Spinal cord (tissue), 10 donors: ENCODE results near the gene TSHZ2. TPM values are rescaled to one million over a fixed set of nuclear protein-coding genes. Genes with fewer than 3 reads are reported as not detected.

ENCODE experiments used
- DNase-seq, 6 donors: peaks; one replicate each; pipeline versions ENCODE4 v3.0.0 to v3.0.0-alpha.2; 2013 to 2015; ENCODE audit warnings: low spot score in 6 of 6, low read depth in 4 of 6
- H3K27ac ChIP-seq: one replicate; pipeline ENCODE4 v1.5.1; 2013; ENCODE audit warnings: low read depth, low read length, control low read depth
- H3K27me3 ChIP-seq: one replicate; pipeline ENCODE4 v1.6.1; 2013; ENCODE audit warnings: low read length; ENCODE audit not compliant: control insufficient read depth, insufficient read depth
- H3K36me3 ChIP-seq: one replicate; pipeline ENCODE4 v1.6.1; 2013; ENCODE audit warnings: low read length; ENCODE audit not compliant: control insufficient read depth, insufficient read depth
- H3K4me1 ChIP-seq: one replicate; pipeline ENCODE4 v1.6.1; 2013; ENCODE audit warnings: low read length; ENCODE audit not compliant: control insufficient read depth, insufficient read depth
- H3K4me3 ChIP-seq: one replicate; pipeline ENCODE4 v1.5.1; 2013; ENCODE audit warnings: low read depth, low read length, control low read depth
- H3K9me3 ChIP-seq: one replicate; pipeline ENCODE4 v1.6.1; 2013; ENCODE audit warnings: low read length; ENCODE audit not compliant: control insufficient read depth, insufficient read depth
- WGBS: methylation state at CpG from one replicate; pipeline ENCODE4 v1.1.5; 2013; ENCODE audit warnings: missing lambda C conversion rate; ENCODE audit not compliant: insufficient coverage; 5-methylcytosine and 5-hydroxymethylcytosine counted together
- polyA plus RNA-seq, 2 donors: library from polyadenylated mRNA; unstranded; fragments of 120-200 nt; gene quantifications; one replicate each; pipeline ENCODE4 v1.2.1, GENCODE V29; 2013; ENCODE audit not compliant: insufficient read length in 2 of 2
- total RNA-seq, 2 donors: library from RNA; depleted of rRNA in 1 of 2; stranded (reverse); fragments of 120-200 nt in 1 of 2; fragments of >200 nt in 1 of 2; gene quantifications; one replicate each; pipeline versions ENCODE4 v1.2.3 to v1.2.4, GENCODE V29; 2013 to 2014
- donor health status: healthy.

TSHZ2 gene
- total and polyA plus RNA-seq, 4 donors, result 11.8 to 33.0 (median 25.7) TPM

DNA sequence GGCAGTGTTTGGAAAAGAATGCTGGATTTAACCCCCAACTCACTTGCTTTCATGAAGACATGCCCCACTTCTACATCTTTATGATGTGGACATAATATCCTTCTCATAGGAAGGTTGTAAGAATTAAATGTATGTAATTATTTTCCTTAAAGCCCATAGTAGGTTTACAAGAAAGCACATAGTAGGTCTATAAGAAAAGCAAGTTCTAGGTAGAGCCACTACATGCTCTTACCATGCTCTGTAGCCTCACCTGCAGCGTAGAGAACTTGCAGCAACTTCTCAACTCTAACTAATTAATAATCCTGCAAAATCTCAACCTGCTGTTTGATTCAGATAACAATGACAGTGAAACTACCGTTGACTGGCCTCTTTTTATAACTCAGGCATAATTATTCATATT, 288.4 kb downstream of the TSHZ2 start:
- no peaks in the 10 kb centered on the region for H3K27me3 ChIP-seq
- peaks cover 3% of the 10 kb centered on the region for H3K36me3 ChIP-seq
- whole genome bisulfite sequencing, result 100% methylated on average over 1 of the region's 2 CpGs
- no peak overlapping the region for H3K27ac ChIP-seq
- peaks cover 10% of the 10 kb centered on the region for H3K4me1 ChIP-seq
- H3K9me3 ChIP-seq, result no peaks in the 10 kb centered on the region
- H3K4me3 ChIP-seq, result no peak overlapping the region
- DNase-seq, result no peak

DNA sequence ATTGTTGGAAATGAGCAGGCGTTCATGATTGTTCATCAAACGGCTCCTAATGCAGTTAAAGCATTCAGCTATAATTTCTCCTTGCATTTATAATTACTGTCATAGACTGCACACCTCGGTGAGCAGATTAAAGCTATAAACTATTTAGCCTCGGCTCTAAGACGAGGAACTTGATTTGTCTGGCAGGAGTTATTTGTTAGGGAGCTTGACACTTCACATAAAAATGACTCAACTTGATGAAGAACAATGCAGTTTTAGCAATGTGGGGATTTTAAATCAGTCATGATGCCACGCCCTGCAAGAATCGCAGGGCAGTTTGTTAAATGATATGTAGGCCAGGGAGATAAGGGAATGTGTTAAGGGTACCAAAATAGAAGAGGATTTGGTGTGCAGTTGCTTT, 290.2 kb downstream of the TSHZ2 start:
- no peaks in the 10 kb centered on the region for H3K27me3 ChIP-seq
- 68% methylated on average over 4 of the region's 7 CpGs for WGBS
- H3K4me1 ChIP-seq, result peaks cover 10% of the 10 kb centered on the region
- no peak overlapping the region for H3K4me3 ChIP-seq
- H3K36me3 ChIP-seq, result no peaks in the 10 kb centered on the region
- no peaks in the 10 kb centered on the region for H3K9me3 ChIP-seq
- peak in 1 of 6 donors; percentile 73 for DNase-seq
- H3K27ac ChIP-seq, result no peak overlapping the region

DNA sequence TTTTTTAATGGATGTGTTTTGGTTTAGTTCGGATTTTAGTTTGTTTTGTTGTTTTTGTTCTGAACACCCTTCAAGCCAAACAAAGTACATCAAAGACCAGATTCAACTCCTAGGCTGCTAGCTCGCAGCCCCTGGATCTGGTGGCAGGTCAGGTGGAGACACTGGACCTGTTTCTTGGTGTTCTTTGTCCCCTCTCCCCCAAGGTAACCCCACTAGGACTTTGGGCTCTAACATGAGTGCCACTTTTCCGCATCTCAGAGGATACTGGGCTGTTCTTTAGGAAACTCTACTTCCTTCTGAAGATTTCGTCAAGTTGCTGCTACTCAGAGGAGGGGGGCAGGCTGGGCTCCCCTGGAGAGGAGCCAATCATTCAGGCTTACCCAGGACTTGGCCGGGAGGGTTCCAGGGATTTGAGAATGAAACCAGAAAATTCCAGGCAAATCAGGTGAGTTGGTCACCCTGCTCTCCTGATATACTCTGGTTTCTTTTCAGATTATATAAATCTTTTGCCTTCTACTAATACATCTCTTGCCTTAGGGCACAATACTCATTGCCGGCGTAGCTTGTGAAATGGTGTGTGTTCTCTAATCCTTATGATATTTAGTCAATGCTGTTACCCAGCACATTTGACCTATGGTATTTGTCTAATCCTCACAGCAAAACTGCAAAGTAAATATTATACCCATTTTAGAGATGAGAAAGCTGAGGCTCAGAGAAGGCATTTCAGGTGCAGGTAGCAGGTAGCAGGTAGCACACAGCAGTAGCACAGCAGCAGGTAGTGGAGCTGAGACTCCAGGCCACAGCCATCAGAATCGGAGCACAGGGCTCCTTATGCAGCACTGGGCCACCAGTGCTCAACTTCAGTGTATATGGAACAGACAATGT, 291.6 kb downstream of the TSHZ2 start:
- Histone ChIP-seq H3K9me3 (no peaks in the 10 kb centered on the region), H3K4me3 (no peak overlapping the region), H3K36me3 (no peaks in the 10 kb centered on the region), H3K27me3 (no peaks in the 10 kb centered on the region), H3K27ac (no peak overlapping the region), H3K4me1 (peaks cover 10% of the 10 kb centered on the region)
- DNase-seq, result no peak
- 71% methylated on average over 5 of the region's 8 CpGs for WGBS

DNA sequence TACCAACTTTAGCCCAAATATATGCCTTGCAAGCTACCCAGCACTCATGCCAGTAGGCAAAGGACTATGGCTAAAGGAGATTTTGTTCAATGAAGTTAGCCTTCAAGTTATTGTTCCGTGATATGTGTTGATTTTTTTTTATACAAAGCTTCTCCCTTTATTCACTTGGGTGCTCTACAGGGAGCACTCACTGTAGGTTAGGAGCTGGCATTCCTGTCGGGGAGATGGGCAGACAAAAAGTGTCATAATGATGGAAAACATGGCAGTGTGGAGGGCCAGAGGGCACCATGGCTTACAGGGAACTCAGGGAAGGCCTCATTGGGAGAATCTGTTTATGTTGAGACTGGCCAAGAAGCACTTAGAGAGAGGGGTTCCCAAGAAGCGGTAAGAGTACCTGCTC, 292.4 kb downstream of the TSHZ2 start:
- no peaks in the 10 kb centered on the region for H3K9me3 ChIP-seq
- DNase-seq, result no peak
- 64% methylated on average over 1 of the region's 3 CpGs for WGBS
- H3K27me3 ChIP-seq, result no peaks in the 10 kb centered on the region
- peaks cover 10% of the 10 kb centered on the region for H3K4me1 ChIP-seq
- no peaks in the 10 kb centered on the region for H3K36me3 ChIP-seq
- no peak overlapping the region for H3K4me3 ChIP-seq
- no peak overlapping the region for H3K27ac ChIP-seq

DNA sequence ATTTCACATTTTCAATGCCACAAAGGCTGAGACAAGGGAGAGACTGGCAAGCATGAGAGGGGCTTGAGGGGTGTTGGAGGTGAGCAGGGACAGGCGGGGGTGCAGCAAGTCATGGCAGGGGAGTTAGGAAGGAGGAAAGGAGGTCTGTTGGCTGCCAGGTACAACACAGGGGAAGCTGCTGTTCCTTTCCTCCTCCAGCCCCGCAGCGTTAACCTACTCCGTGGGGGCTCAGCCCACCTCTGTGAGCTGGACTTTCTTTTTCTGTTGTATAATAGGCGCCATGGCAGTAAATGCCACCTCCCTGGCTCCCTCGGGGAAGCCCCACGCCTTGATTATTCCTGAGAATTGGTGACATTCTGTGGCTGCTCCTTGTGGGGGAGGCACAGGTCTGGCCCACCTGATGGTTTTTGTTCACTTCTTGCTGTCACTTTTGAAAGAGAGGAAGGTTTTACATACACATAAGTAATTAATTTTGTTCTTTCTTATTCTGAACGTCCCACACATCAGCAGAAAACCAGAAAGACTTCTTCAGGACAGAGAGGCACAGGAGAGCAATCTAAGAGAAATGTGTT, 293.2 kb downstream of the TSHZ2 start:
- Histone ChIP-seq H3K4me1 (peaks cover 10% of the 10 kb centered on the region), H3K27me3 (no peaks in the 10 kb centered on the region), H3K4me3 (no peak overlapping the region), H3K27ac (no peak overlapping the region), H3K36me3 (no peaks in the 10 kb centered on the region), H3K9me3 (no peaks in the 10 kb centered on the region)
- no peak for DNase-seq
- WGBS, result 61% methylated on average over 3 of the region's 8 CpGs

DNA sequence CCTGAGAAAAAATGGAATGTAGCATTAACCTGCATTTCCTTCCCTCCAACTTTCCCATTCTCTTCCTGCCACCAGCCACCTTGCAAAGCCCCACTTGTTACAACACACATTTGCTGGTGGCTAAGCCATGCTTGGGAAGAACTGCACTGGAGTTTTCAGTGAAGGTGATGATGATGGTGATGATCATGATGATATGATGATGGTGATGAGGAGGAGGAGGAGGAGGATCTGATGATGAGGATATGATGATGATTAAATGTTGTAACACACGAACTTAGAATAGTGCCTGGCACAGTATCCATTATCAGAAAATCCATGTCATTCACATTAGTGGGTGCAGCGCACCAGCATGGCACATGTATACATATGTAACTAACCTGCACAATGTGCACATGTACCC, 297.2 kb downstream of the TSHZ2 start:
- WGBS, result no CpG with 5 or more reads among the region's 2 CpGs
- no peaks in the 10 kb centered on the region for H3K27me3 ChIP-seq
- peaks cover 2% of the 10 kb centered on the region for H3K36me3 ChIP-seq
- H3K4me3 ChIP-seq, result no peak overlapping the region
- H3K9me3 ChIP-seq, result no peaks in the 10 kb centered on the region
- no peak overlapping the region for H3K27ac ChIP-seq
- no peak for DNase-seq
- H3K4me1 ChIP-seq, result peaks cover 10% of the 10 kb centered on the region

DNA sequence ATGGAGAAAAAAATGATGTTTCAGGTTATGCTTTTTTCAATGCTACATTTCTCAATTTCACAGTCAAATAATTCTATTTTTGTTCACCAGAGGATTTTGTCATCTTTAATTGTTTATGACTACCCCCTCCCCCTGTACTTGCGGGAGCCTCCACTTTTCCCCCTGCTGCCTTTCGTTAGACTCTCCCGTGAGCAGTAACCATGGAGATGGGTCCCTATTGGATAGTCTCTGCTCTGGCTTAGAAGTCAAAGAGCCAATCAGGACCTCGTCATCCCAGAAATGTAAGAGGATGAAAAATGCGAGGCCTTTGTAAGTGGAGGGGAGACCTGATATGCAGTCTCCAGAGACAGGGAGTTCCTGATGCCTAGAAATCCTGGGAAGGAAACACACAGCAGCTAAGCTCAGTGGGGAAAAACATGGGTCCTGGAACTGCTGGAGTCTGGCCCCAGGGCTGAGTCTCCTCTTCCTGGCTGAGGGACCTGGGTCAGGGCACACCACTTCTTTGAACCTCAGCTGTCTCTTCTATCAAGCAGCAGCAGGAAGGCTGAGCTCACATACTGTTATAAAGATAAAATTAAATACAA, 298.7 kb downstream of the TSHZ2 start:
- no peak overlapping the region for H3K27ac ChIP-seq
- H3K9me3 ChIP-seq, result no peaks in the 10 kb centered on the region
- DNase-seq, result peak in 3 of 6 donors; percentile 29 to 88 (median 42)
- peaks cover 2% of the 10 kb centered on the region for H3K36me3 ChIP-seq
- H3K4me1 ChIP-seq, result no peaks in the 10 kb centered on the region
- WGBS, result 61% methylated on average over 3 of the region's 5 CpGs
- no peaks in the 10 kb centered on the region for H3K27me3 ChIP-seq
- H3K4me3 ChIP-seq, result no peak overlapping the region

DNA sequence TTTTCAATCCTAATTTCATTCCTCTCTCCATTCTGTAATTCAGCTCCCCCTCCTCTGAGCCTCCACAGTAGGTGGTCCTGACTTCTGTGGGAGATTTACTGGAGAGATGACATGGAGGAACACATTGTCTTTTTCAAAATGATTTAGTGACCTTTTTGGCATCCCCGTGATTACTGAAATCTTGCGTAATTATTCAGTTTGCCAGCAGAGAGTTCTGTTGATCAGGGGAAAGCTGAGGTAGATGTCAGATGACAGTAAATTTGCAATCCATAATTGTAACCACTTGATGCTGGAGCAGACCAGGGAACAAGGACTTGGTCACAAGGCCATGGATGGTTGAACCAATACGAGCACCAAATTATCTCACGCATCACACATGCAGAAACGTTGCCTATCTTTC, 302.2 kb downstream of the TSHZ2 start:
- H3K27me3 ChIP-seq, result no peaks in the 10 kb centered on the region
- no peak overlapping the region for H3K27ac ChIP-seq
- no peak for DNase-seq
- no peak overlapping the region for H3K4me3 ChIP-seq
- H3K36me3 ChIP-seq, result peaks cover 2% of the 10 kb centered on the region
- no peaks in the 10 kb centered on the region for H3K9me3 ChIP-seq
- WGBS, result 89% methylated on average over 3 of the region's 5 CpGs
- no peaks in the 10 kb centered on the region for H3K4me1 ChIP-seq

DNA sequence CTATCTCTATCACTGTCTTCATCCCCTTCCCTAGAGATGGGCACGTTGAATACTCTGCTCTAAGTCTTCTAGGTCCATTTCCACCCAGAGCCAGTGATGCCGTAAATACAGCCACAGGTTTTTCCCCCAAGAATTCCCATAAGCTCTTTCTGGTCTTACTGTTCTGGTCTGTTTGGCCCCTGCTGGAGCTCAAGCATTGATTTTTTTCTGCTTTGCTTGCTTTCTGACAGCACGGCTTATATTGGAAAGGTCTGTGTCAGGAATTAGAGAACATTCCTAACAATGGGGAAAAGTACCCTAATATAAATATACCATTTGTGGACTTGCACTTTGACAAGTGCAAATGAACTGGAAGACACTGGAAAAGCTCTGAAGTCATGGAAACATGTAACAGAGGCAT, 302.6 kb downstream of the TSHZ2 start:
- H3K36me3 ChIP-seq, result peaks cover 2% of the 10 kb centered on the region
- H3K4me1 ChIP-seq, result no peaks in the 10 kb centered on the region
- H3K27ac ChIP-seq, result no peak overlapping the region
- no peak overlapping the region for H3K4me3 ChIP-seq
- no peak for DNase-seq
- 80% methylated on average over 2 of the region's 3 CpGs for WGBS
- no peaks in the 10 kb centered on the region for H3K27me3 ChIP-seq
- H3K9me3 ChIP-seq, result no peaks in the 10 kb centered on the region
